HG02943 (cell line): ENCODE results near the gene MTX1.

Experiments used
- ATAC-seq: cut with Tn5 transposase; IDR thresholded peaks from one replicate; pipeline ENCODE4 v1.9.1; 2021; ENCODE audit warnings: mild to moderate bottlenecking, low read depth, moderate library complexity; ENCODE audit not compliant: unreplicated experiment

Gene MTX1

GRCh38 chr1:155173478-155174323 is 34.8 kb upstream of the MTX1 start, which contains the start of gene TRIM46:
Gene TRIM46, plus strand, starts transcription at chr1:155173849. Its CDS starts 118 bp downstream, at chr1:155173967.
- ATAC-seq, result no peak

GRCh38 chr1:155174324-155175280 is 33.9 kb upstream of the MTX1 start:
- ATAC-seq, result no peak

- no peak for ATAC-seq
Measured at GRCh38 chr1:155175281-155175926, 33.1 kb upstream of the MTX1 start.

DNA sequence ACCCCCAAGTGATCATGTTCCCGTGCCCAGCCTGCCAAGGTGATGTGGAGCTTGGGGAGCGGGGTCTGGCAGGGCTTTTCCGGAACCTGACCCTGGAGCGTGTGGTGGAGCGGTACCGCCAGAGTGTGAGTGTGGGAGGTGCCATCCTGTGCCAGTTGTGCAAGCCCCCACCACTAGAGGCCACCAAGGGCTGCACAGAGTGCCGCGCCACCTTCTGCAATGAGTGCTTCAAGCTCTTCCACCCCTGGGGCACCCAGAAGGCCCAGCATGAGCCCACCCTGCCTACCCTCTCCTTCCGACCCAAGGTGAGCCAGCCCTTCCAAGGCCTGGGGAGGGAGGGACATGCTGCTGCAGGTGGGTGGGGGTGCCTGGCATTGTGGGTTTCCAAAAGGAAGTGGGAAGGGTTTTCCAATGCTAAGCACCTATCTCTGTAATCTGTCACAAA is 32.5 kb upstream of the MTX1 start:
- no peak for ATAC-seq

DNA sequence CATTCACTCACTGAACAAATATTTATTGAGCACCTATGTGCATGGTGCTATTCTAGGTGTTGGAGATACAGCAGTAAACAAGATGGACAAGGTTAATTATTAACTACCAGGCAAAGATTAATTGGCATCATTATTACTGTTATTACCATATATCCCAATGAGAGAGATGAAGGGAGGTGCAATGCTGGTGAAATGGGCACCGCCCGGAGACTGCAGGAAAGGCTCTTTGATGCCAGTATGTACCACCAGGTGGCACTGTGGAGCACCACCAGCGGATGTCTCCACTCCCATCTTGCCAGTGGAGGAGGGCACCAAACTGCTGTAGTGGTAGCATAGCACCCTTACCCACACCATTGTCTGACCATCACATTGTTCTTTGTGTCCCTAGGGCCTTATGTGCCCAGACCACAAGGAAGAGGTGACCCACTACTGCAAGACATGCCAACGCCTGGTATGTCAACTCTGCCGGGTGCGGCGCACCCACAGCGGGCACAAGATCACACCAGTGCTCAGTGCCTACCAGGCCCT is 31.9 kb upstream of the MTX1 start:
- ATAC-seq, result no peak

DNA sequence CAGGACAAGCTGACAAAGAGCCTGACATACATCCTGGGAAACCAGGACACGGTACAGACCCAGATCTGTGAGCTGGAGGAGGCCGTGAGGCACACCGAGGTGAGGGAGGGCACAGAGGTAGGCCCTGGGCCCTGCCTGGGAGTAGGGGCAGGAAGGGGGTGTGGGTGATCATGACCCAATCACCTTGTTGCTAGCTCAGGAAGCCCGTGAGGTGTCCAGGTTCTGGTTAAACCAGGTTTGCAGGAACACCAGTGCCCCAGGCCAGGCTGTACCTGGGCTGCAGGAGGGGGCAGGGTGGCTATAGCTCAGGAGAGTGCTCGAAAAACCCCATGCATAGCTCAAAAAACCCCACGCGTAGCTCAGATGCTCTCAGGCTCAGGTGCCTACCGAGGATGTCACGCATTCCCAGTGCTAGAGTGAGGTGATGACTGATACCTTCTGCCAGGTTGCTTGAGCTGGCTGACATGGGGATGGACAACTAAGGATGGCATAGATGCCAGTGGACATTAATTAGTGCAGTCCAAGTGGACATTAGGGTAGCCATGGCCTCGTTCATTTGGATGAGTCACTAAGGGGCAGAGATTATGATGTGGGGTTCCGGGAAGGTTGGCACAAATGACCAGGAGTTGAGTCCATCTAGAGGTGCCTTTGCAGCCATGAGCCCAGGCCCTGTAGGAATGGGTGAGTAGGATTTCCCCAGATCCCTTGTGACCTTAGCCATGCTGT is 31.1 kb upstream of the MTX1 start:
- ATAC-seq, result no peak

DNA sequence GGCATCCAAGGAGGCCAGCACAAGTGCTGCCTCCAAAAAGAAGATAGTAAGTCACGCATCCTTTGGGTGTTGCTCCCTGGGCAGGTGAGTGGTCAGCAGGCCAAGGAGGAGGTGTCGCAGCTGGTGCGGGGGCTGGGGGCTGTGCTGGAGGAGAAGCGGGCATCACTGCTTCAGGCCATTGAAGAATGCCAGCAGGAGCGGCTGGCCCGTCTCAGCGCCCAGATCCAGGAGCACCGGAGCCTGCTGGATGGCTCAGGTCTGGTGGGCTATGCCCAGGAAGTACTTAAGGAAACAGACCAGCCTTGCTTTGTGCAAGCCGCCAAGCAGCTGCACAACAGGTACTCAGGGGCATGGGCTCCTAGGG is 30.6 kb upstream of the MTX1 start:
- ATAC-seq, result no peak

DNA sequence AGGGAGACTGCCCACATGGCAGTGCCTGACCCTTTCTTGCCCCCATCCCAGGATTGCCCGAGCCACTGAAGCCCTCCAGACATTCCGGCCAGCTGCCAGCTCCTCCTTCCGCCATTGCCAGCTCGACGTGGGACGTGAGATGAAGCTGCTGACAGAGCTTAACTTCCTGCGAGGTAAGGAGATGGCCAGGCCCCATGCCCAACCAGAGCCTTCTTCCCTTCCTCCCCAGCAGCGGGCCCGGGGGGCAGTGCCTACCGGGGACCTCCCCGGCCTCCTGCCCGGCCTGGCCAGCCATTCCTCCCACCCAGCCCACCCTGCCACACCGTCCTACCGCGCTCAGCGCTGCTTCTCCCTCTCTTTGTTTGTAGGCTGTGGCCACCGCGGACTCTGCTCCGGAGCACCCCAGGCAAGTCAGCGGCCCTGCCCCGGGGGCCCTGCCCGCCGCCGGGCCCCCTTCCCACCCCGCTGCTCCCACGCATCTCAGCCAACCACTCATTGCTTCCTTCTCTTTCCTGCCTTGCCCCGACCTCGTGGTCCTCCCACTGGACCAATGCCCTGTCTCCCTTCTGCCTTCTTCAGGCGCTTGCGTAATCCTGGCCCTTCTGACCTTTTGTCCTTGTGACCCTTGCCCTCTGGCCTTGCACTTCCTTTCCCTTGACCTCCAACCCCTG is 29.9 kb upstream of the MTX1 start:
- no peak for ATAC-seq

DNA sequence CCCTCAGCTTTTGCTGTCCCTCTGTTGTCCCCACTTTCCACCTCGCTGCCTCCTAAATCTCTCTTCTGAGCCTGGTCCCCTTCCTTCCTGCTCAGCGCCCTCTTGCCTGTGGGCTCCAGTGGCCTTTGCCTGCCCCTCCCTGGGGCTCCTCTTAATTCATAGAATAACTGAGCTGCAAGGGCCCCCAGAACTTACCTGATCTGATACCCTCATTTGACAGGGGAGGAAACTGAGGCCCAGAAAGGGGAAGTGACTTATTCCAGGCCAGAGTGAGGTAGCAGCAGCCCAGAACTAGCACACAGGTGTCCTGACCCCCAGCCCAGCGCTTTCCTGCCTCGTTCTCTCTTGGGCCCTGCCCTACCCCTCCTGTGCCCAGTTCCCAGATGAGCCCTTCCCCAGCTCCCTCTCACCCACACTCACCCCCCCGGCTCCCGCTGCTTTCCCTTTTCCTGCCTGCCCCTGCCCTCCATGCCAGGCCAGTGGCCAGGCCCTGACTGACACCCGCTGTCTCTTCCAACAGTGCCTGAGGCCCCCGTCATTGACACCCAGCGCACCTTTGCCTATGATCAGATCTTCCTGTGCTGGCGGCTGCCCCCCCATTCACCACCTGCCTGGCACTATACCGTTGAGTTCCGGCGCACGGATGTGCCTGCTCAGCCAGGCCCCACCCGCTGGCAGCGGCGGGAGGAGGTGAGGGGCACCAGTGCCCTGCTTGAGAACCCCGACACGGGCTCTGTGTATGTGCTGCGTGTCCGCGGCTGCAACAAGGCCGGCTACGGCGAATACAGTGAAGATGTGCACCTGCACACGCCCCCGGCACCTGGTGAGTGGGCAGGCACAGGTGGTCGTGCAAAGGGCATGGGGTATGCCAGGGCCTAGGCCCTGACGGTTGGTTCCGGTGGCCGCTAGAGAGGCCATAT is 29.1 kb upstream of the MTX1 start:
- no peak for ATAC-seq

DNA sequence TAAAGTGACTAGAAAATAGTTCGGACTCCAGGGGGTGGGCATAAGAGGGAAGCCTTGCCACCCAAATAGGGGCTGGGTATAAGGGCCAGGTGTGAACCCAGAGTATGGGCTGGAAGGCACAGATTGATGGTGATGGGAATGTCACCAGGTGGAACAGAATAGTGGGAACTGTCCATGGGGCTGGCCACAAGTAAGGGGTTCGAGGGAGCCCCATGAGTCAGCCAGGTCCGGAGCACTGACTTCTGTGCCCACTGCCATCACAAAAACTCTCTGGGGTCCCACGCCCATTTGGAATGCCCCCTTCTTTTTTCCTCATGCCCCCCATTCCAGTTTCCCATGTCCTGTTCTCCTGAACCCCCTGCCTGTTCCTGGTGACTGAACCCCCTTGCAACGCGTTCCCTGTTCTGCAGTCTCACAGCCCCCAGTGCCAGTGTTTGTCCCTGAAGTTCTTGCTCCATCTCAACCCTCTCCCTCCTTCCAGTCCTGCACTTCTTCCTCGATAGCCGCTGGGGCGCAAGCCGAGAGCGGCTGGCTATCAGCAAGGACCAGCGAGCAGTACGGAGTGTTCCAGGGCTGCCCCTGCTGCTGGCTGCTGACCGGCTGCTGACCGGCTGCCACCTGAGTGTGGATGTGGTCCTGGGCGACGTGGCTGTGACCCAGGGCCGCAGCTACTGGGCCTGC is 27.0 kb upstream of the MTX1 start:
- no peak for ATAC-seq

- ATAC-seq, result no peak
Measured at GRCh38 chr1:155182052-155182550, 26.4 kb upstream of the MTX1 start.

- no peak for ATAC-seq
Measured at GRCh38 chr1:155183775-155184221, 24.7 kb upstream of the MTX1 start.

DNA sequence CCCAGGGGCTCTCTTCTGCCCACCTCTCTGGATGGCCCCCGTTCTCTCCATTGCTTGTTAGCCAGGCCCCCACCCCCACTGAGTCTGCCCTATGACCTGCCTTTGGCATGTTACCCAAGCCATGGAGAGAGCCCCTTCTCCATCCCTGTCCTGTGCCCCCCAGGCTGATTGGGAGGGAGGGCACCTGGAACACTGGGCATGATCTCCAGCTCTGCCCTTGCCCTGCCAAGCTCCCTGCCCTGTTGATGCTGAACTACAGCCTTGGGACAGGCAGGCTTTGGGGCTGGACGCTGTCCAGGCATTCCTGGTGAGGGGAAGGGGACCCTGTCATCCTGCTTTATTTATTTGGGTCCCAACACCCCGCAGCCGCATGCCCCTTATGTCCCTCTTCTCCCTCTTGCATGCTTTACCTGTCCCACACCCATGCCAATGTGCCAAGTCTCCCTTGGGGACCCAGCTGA is 24.1 kb upstream of the MTX1 start:
- ATAC-seq, result no peak

- no peak for ATAC-seq
Measured at GRCh38 chr1:155184835-155185782, 23.4 kb upstream of the MTX1 start.

DNA sequence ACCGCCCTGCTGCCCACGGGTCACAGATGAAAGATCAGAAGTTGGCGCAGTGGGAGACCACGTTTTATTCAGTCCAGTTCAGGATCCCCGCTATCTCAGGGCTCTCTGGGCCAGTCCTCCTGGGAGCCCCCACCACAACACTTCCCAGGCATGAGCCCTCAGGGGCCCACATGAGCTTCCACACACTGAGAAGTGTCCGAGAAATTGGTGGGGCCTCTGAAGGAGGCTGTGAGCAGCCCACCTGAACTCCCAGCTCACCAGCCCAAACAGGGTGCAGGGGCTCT is 22.8 kb upstream of the MTX1 start:
- ATAC-seq, result no peak

- ATAC-seq, result no peak
Measured at GRCh38 chr1:155186067-155186793, 22.3 kb upstream of the MTX1 start.
